ENCODE data around the gene STAC2. TPM values are rescaled to one million over a fixed set of nuclear protein-coding genes. Genes with fewer than 3 reads are reported as not detected.

Gene STAC2
- total RNA-seq, 1 experiment from 2014 or later: 1.3 TPM

- Histone ChIP-seq H3K27me3 (replicated peaks; ENCODE audit: insufficient read depth, low read depth, low read length, poor library complexity) (no peaks in the 10 kb centered on the region), H3K36me3 (ENCODE audit: insufficient read depth, low read length, poor library complexity, severe bottlenecking) (peaks cover 3% of the 10 kb centered on the region), H3K27ac (ENCODE audit: low read depth, low read length, poor library complexity, severe bottlenecking) (no peak overlapping the region), H3K9me3 (ENCODE audit: low read depth, low read length, poor library complexity, severe bottlenecking) (no peaks in the 10 kb centered on the region), H3K4me3 (ENCODE audit: low read depth, low read length, poor library complexity, severe bottlenecking) (no peak overlapping the region), H3K4me1 (ENCODE audit: insufficient read depth, low read length, poor library complexity, severe bottlenecking) (peaks cover 17% of the 10 kb centered on the region)
- ChIA-PET POLR2A (ENCODE audit: low non-redundant PET) (no interaction called here), CTCF (no interaction called here)
- no TSS peak for BruUV-seq (replicated peaks)
- intact Hi-C loops (cut with micrococcal nuclease; ENCODE audit: unreplicated experiment): no loop called here
- TF ChIP-seq, protein P1, sequence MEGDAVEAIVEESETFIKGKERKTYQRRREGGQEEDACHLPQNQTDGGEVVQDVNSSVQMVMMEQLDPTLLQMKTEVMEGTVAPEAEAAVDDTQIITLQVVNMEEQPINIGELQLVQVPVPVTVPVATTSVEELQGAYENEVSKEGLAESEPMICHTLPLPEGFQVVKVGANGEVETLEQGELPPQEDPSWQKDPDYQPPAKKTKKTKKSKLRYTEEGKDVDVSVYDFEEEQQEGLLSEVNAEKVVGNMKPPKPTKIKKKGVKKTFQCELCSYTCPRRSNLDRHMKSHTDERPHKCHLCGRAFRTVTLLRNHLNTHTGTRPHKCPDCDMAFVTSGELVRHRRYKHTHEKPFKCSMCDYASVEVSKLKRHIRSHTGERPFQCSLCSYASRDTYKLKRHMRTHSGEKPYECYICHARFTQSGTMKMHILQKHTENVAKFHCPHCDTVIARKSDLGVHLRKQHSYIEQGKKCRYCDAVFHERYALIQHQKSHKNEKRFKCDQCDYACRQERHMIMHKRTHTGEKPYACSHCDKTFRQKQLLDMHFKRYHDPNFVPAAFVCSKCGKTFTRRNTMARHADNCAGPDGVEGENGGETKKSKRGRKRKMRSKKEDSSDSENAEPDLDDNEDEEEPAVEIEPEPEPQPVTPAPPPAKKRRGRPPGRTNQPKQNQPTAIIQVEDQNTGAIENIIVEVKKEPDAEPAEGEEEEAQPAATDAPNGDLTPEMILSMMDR (conservative IDR thresholded peaks at IDR 0.05; ENCODE audit: low read depth, low read length): no peak
- no peak for TF ChIP-seq EZH2 (IDR thresholded peaks at IDR 0.05; ENCODE audit: borderline replicate concordance, low read depth, low read length, poor library complexity, severe bottlenecking)
- no peak for DNase-seq (ENCODE audit: low spot score)
Observed at GRCh38 chr17:39192901-39193300, 32.8 kb downstream of the STAC2 start.

GRCh38 chr17:39191750-39192510, 33.8 kb downstream of the STAC2 start:
- Histone ChIP-seq H3K36me3 (ENCODE audit: insufficient read depth, low read length, poor library complexity, severe bottlenecking) (peaks cover 3% of the 10 kb centered on the region), H3K27ac (ENCODE audit: low read depth, low read length, poor library complexity, severe bottlenecking) (no peak overlapping the region), H3K9me3 (ENCODE audit: low read depth, low read length, poor library complexity, severe bottlenecking) (no peaks in the 10 kb centered on the region), H3K4me3 (ENCODE audit: low read depth, low read length, poor library complexity, severe bottlenecking) (no peak overlapping the region), H3K4me1 (ENCODE audit: insufficient read depth, low read length, poor library complexity, severe bottlenecking) (peaks cover 16% of the 10 kb centered on the region), H3K27me3 (replicated peaks; ENCODE audit: insufficient read depth, low read depth, low read length, poor library complexity) (no peaks in the 10 kb centered on the region)
- intact Hi-C loops (cut with micrococcal nuclease; ENCODE audit: unreplicated experiment): no loop called here
- ChIA-PET POLR2A (ENCODE audit: low non-redundant PET) (no interaction called here), CTCF (no interaction called here)
- TF ChIP-seq, protein P1 (conservative IDR thresholded peaks at IDR 0.05; ENCODE audit: low read depth, low read length): no peak
- TF ChIP-seq EZH2 (IDR thresholded peaks at IDR 0.05; ENCODE audit: borderline replicate concordance, low read depth, low read length, poor library complexity, severe bottlenecking): no peak
- DNase-seq (ENCODE audit: low spot score): no peak
- BruUV-seq (replicated peaks): no TSS peak

DNA sequence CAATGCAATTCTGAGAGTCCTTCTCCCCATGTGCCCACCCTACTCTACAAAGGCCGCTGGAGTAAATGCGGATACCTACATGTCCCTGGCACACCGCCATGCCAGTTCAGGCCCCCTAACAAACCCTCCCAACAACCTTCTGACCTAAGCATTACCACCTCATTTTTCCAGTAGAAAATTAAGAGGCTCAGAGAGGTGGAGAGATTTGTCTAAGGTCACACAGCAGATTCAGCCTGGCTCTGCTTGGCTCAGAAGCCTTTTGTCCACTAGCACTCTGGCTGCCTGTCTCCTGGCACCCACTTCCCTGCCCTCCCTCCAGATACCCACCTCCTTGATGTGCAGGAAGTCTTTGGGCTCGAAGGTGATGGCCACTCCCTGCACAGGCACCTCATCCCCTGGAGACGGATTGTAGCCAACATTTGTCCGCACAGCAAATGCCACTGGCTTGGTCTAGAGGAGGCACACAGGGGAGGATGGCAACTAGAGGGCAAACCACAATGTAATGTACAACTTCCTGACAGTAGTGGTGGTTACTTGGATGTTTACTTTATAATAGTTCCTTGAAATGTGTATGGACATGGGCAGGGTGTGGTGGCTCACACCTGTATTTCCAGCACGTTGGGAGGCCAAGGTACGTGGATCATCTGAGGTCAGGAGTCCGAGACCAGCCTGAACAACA, 38.5 kb downstream of the STAC2 start:
- Histone ChIP-seq H3K9me3 (ENCODE audit: low read depth, low read length, poor library complexity, severe bottlenecking) (no peaks in the 10 kb centered on the region), H3K27ac (ENCODE audit: low read depth, low read length, poor library complexity, severe bottlenecking) (no peak overlapping the region), H3K27me3 (replicated peaks; ENCODE audit: insufficient read depth, low read depth, low read length, poor library complexity) (no peaks in the 10 kb centered on the region), H3K36me3 (ENCODE audit: insufficient read depth, low read length, poor library complexity, severe bottlenecking) (peaks cover 3% of the 10 kb centered on the region), H3K4me1 (ENCODE audit: insufficient read depth, low read length, poor library complexity, severe bottlenecking) (no peaks in the 10 kb centered on the region), H3K4me3 (ENCODE audit: low read depth, low read length, poor library complexity, severe bottlenecking) (no peak overlapping the region)
- BruUV-seq (replicated peaks): no TSS peak
- ChIA-PET POLR2A (ENCODE audit: low non-redundant PET) (no interaction called here), CTCF (no interaction called here)
- TF ChIP-seq, protein P1 (conservative IDR thresholded peaks at IDR 0.05; ENCODE audit: low read depth, low read length): no peak
- no peak for TF ChIP-seq EZH2 (IDR thresholded peaks at IDR 0.05; ENCODE audit: borderline replicate concordance, low read depth, low read length, poor library complexity, severe bottlenecking)
- DNase-seq (ENCODE audit: low spot score): no peak
- intact Hi-C loops (cut with micrococcal nuclease; ENCODE audit: unreplicated experiment): no loop called here
